Natural killer cell (primary cell): Measurements from ENCODE around the gene PRSS57. TPM values are rescaled to one million over a fixed set of nuclear protein-coding genes. Genes with fewer than 3 reads are reported as not detected.

Source experiments
- ATAC-seq, 3 donors: fragments of 150-1000 bp in 2 of 3; fragments of 200-7000 bp in 1 of 3; cut with Tn5 transposase; 1 replicate in 1 of 3; 2 replicates in 2 of 3; pipeline ENCODE4 v1.10.0; 2021; ENCODE audit warnings: mild to moderate bottlenecking in 2 of 3, moderate library complexity in 2 of 3
- DNase-seq, 2 donors: peaks; one replicate each; pipeline versions ENCODE4 v3.0.0 to v3.0.0-alpha.2; 2013 to 2021; ENCODE audit warnings: mixed read lengths in 1 of 2
- H3K27ac ChIP-seq: one replicate; pipeline ENCODE4 v1.5.1; 2013; ENCODE audit warnings: mild to moderate bottlenecking, low read length
- H3K27me3 ChIP-seq: one replicate; pipeline ENCODE4 v1.6.1; 2013; ENCODE audit warnings: low read length; ENCODE audit not compliant: control insufficient read depth, insufficient read depth
- H3K36me3 ChIP-seq: one replicate; pipeline ENCODE4 v1.6.1; 2013; ENCODE audit warnings: low read length; ENCODE audit not compliant: control insufficient read depth, insufficient read depth
- H3K4me1 ChIP-seq: one replicate; pipeline ENCODE4 v1.6.1; 2013; ENCODE audit warnings: low read length; ENCODE audit not compliant: control insufficient read depth, insufficient read depth
- H3K4me3 ChIP-seq: one replicate; pipeline ENCODE4 v1.5.1; 2013; ENCODE audit warnings: low read length
- H3K9me3 ChIP-seq: one replicate; pipeline ENCODE4 v1.6.1; 2013; ENCODE audit warnings: low read length; ENCODE audit not compliant: control insufficient read depth, insufficient read depth
- H3K27ac Mint-ChIP-seq, 2 donors: one replicate each; pipeline ENCODE4 v1.8.0; 2022; ENCODE audit warnings: mild to moderate bottlenecking in 2 of 2, mixed read lengths in 2 of 2, moderate library complexity in 1 of 2
- H3K27me3 Mint-ChIP-seq, 2 donors: one replicate each; pipeline ENCODE4 v1.8.0; 2022; ENCODE audit warnings: low read depth in 2 of 2, mixed read lengths in 2 of 2
- H3K36me3 Mint-ChIP-seq: one replicate; pipeline ENCODE4 v1.8.0; 2022; ENCODE audit warnings: mixed read lengths
- H3K4me1 Mint-ChIP-seq, 2 donors: one replicate each; pipeline ENCODE4 v1.8.0; 2022; ENCODE audit warnings: mixed read lengths in 2 of 2
- H3K4me3 Mint-ChIP-seq: one replicate; pipeline ENCODE4 v1.8.0; 2022; ENCODE audit warnings: mild to moderate bottlenecking, moderate library complexity, mixed read lengths
- H3K9me3 Mint-ChIP-seq, 2 donors: one replicate each; pipeline ENCODE4 v1.8.0; 2022; ENCODE audit warnings: mixed read lengths in 2 of 2
- WGBS: methylation state at CpG from one replicate; pipeline ENCODE4 v1.1.7; 2013; ENCODE audit warnings: missing lambda C conversion rate; ENCODE audit not compliant: insufficient coverage; 5-methylcytosine and 5-hydroxymethylcytosine counted together
- intact Hi-C: fragments of 100-400 bp; cut with micrococcal nuclease; formaldehyde crosslinking; loops from one replicate; pipeline ENCODE4 v1.14.2; 2022
- total RNA-seq, 4 donors: library from RNA; stranded (reverse); fragments of 120-200 nt in 1 of 4; gene quantifications; one replicate each; pipeline versions ENCODE4 v1.2.3 to v1.2.4, GENCODE V29; 2013 to 2022
- TF ChIP-seq, protein P1 (sequence below): fragments of 200-600 bp; IDR thresholded peaks from one replicate; pipeline ENCODE4 v1.8.0; 2022; ENCODE audit warnings: antibody characterized with exemption

PRSS57 gene
- total RNA-seq, 3 donors from 2014 or later (not counting 1 experiment from before 2014, with no cell fraction given), result 1.5 to 11.7 (median 4.5) TPM

DNA sequence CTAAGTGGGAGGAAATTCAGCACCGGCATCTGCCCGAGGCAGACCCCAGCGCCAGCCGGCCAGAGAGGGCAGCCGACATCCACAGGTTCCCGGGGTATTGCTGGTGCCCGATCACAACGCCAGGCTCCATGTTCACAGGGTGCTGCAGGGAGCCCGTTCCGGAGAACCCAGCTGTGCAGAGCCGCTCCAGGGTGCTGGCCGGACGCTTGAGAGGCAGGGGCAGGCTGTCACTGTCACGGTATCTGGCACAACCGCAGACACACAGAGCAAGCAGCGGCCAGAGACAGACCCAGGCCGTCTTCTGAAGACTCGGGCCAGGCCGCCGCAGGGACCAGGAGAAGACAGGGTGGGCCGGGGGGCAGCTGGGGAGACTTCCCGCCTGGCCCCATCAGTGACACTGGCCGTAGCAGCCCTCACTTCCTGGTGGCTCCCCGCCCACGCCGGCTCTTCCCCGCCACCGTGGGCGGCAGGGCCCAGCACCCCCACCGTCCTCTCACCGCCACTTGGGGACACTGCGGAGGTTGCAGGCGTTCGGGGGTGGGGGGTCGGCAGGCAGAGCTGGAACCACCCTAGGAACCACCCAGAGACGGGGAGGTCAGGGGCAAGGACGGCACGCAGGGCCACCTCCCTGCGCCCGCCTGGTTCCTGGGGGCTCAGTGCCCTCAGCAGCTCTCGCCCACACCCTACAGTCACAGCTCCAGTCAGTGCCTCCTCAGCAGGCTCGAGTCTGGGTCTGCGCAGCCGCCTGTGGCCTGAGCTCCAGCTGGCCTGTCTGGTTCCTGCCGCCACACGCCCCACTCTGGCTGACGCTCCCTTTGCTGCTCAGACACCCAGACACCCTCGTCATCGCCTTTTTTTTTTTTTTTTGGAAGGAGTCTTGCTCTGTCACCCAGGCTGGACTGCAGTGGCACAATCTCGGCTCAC lies 36.1 kb downstream of the PRSS57 start:
- Mint-ChIP-seq H3K27me3 (no peaks in the 10 kb centered on the region), H3K27ac (peak overlapping the region; percentile 98), H3K36me3 (no peaks in the 10 kb centered on the region), H3K4me3 (peak overlapping the region; percentile 96), H3K4me1 (peaks cover 59 to 77% of the 10 kb centered on the region in 2 donors), H3K9me3 (no peaks in the 10 kb centered on the region)
- Histone ChIP-seq H3K4me3 (peak overlapping the region; percentile 14), H3K27ac (peak overlapping the region; percentile 99), H3K36me3 (peaks cover 28% of the 10 kb centered on the region), H3K27me3 (no peaks in the 10 kb centered on the region), H3K4me1 (peaks cover 85% of the 10 kb centered on the region), H3K9me3 (no peaks in the 10 kb centered on the region)
- 44% methylated on average over 50 of the region's 50 CpGs for WGBS
- ATAC-seq (peak; percentile 59 to 76 (median 65)), DNase-seq (peak; percentile 75 to 81)
- TF ChIP-seq, protein P1, sequence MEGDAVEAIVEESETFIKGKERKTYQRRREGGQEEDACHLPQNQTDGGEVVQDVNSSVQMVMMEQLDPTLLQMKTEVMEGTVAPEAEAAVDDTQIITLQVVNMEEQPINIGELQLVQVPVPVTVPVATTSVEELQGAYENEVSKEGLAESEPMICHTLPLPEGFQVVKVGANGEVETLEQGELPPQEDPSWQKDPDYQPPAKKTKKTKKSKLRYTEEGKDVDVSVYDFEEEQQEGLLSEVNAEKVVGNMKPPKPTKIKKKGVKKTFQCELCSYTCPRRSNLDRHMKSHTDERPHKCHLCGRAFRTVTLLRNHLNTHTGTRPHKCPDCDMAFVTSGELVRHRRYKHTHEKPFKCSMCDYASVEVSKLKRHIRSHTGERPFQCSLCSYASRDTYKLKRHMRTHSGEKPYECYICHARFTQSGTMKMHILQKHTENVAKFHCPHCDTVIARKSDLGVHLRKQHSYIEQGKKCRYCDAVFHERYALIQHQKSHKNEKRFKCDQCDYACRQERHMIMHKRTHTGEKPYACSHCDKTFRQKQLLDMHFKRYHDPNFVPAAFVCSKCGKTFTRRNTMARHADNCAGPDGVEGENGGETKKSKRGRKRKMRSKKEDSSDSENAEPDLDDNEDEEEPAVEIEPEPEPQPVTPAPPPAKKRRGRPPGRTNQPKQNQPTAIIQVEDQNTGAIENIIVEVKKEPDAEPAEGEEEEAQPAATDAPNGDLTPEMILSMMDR, result no peak
- intact Hi-C loops, result no loop called here

DNA sequence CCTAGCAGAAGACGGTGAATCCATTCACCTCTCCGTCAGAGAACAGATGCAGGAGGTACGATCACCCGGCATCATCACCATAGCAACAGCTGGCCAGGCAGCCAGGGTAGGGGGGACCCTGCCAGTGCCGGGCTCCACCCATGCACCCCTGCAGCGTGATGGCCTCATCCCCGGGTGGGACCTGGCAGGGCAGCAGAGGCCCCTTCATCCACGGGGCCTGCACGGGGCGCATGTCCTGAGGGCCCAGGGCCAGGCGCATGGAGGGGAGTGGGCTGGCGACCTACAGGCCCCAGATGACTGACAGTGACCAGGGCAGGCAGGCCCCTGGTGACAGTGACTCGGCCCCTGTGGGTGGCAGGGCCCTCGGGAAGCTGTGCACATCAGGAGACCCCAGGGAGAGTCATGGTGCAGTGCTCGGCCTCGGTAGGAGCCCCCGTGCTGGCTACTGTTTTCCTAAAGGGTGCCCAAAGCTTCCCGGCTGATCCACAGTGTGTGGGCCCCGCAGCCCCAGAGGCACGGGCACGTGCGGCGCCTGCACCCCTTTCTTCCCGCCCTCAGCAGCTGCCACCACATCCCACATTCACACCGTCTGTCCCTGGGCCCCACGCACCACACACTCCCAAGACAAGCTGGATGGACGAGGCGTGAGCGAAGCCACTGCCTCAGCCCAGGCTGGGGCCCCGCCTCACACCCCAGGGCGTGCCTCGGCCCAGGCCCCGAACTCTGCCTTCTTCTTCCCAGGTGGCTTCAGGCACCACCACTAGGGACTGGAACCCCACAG lies 37.0 kb downstream of the PRSS57 start:
- H3K9me3 ChIP-seq, result no peaks in the 10 kb centered on the region
- intact Hi-C loops, result no loop called here
- Mint-ChIP-seq H3K27ac (peak overlapping the region; percentile 98), H3K36me3 (no peaks in the 10 kb centered on the region), H3K27me3 (no peaks in the 10 kb centered on the region), H3K9me3 (no peaks in the 10 kb centered on the region), H3K4me3 (peak overlapping the region; percentile 80), H3K4me1 (peaks cover 54 to 69% of the 10 kb centered on the region in 2 donors)
- no peak for ATAC-seq
- H3K27me3 ChIP-seq, result no peaks in the 10 kb centered on the region
- H3K4me1 ChIP-seq, result peaks cover 85% of the 10 kb centered on the region
- peak overlapping the region; percentile 99 for H3K27ac ChIP-seq
- no peak for DNase-seq
- H3K36me3 ChIP-seq, result peaks cover 37% of the 10 kb centered on the region
- TF ChIP-seq, protein P1, result no peak
- H3K4me3 ChIP-seq, result peak overlapping the region; percentile 14
- WGBS, result 66% methylated on average over 33 of the region's 33 CpGs

DNA sequence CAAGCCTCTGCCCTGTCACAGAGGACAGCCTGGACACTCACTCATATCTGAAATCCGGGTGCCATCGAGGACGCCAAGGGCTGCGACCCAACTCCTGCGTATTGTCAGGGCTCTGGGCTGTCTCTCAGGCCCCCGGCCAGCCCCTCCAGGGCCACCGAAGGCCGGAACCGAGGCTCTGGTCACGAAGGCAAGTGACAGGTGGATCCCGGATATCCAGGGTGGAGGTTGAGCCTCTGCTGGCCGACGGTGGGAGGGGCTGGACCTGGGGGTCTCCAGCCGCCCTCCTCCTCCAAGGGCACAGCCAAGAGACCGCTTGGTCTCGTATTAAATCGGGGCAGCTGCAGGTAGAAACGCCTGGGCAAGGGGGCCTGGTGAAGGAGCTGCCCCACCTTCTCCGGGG lies 37.6 kb downstream of the PRSS57 start:
- 84% methylated on average over 19 of the region's 19 CpGs for WGBS
- Mint-ChIP-seq H3K36me3 (no peaks in the 10 kb centered on the region), H3K4me1 (peaks cover 54 to 69% of the 10 kb centered on the region in 2 donors), H3K27me3 (no peaks in the 10 kb centered on the region), H3K27ac (peak overlapping the region; percentile 98), H3K4me3 (peak overlapping the region; percentile 50), H3K9me3 (no peaks in the 10 kb centered on the region)
- H3K27me3 ChIP-seq, result no peaks in the 10 kb centered on the region
- ATAC-seq (no peak), DNase-seq (no peak)
- no peak overlapping the region for H3K4me3 ChIP-seq
- H3K27ac ChIP-seq, result peak overlapping the region; percentile 18
- H3K4me1 ChIP-seq, result peaks cover 91% of the 10 kb centered on the region
- no peaks in the 10 kb centered on the region for H3K9me3 ChIP-seq
- peaks cover 43% of the 10 kb centered on the region for H3K36me3 ChIP-seq
- TF ChIP-seq, protein P1, result no peak
- intact Hi-C loops, result no loop called here
